ENCODE measurements around the gene LCOR.
A peak's percentile ranks its signal among the peaks of the same experiment; 100 is the strongest.
"Not testable (repeated sequence)": the region's sequence is repeated elsewhere in the genome, so short reads cannot be mapped to it uniquely, and the experiment has no call there.

Gene LCOR

GRCh38 chr10:96840841-96841518 is 8.9 kb downstream of the LCOR start:
- no peak for DNase-seq (ENCODE audit: low read depth)

- DNase-seq (ENCODE audit: low read depth): no peak
Measured at GRCh38 chr10:96842896-96843723, 11.0 kb downstream of the LCOR start.

GRCh38 chr10:96843823-96844222 is 11.7 kb downstream of the LCOR start:
- DNase-seq (ENCODE audit: low read depth): no peak

GRCh38 chr10:96846395-96846794 is 14.3 kb downstream of the LCOR start:
- DNase-seq (ENCODE audit: low read depth): no peak

GRCh38 chr10:96846926-96847325 is 14.8 kb downstream of the LCOR start:
- no peak for DNase-seq (ENCODE audit: low read depth)

- DNase-seq (ENCODE audit: low read depth): not testable (repeated sequence)
Measured at GRCh38 chr10:96847356-96847755, 15.3 kb downstream of the LCOR start.

- DNase-seq (ENCODE audit: low read depth): no peak
Measured at GRCh38 chr10:96850113-96850512, 18.0 kb downstream of the LCOR start.

- DNase-seq (ENCODE audit: low read depth): peak; percentile 76
Measured at GRCh38 chr10:96850825-96851224, 18.7 kb downstream of the LCOR start.

GRCh38 chr10:96851281-96851680 is 19.2 kb downstream of the LCOR start:
- DNase-seq (ENCODE audit: low read depth): no peak

GRCh38 chr10:96856317-96856716 is 24.2 kb downstream of the LCOR start:
- no peak for DNase-seq (ENCODE audit: low read depth)

- DNase-seq (ENCODE audit: low read depth): no peak
Measured at GRCh38 chr10:96857301-96858012, 25.4 kb downstream of the LCOR start.

- no peak for DNase-seq (ENCODE audit: low read depth)
Measured at GRCh38 chr10:96858038-96858705, 26.1 kb downstream of the LCOR start.

- DNase-seq (ENCODE audit: low read depth): no peak
Measured at GRCh38 chr10:96858706-96859050, 26.6 kb downstream of the LCOR start.

- no peak for DNase-seq (ENCODE audit: low read depth)
Measured at GRCh38 chr10:96860631-96861277, 28.7 kb downstream of the LCOR start.

- no peak for DNase-seq (ENCODE audit: low read depth)
Measured at GRCh38 chr10:96863922-96864543, 31.9 kb downstream of the LCOR start.

GRCh38 chr10:96873086-96873485 is 41.0 kb downstream of the LCOR start:
- DNase-seq (ENCODE audit: low read depth): no peak

- no peak for DNase-seq (ENCODE audit: low read depth)
Measured at GRCh38 chr10:96873756-96874467, 41.8 kb downstream of the LCOR start.

- DNase-seq (ENCODE audit: low read depth): no peak
Measured at GRCh38 chr10:96878057-96878456, 46.0 kb downstream of the LCOR start.

- no peak for DNase-seq (ENCODE audit: low read depth)
Measured at GRCh38 chr10:96880575-96880974, 48.5 kb downstream of the LCOR start.

- DNase-seq (ENCODE audit: low read depth): no peak
Measured at GRCh38 chr10:96889415-96890171, 57.5 kb downstream of the LCOR start.
